ENCODE measurements around the gene ORC2. TPM values are rescaled to one million over a fixed set of nuclear protein-coding genes. Genes with fewer than 3 reads are reported as not detected.

Gene ORC2
- total and polyA plus RNA-seq, 10 of the 15 experiments (the other 5 are each of a cell fraction or from before 2014, with no cell fraction given) = 6.1 to 36.9 (median 17.6) TPM

GRCh38 chr2:200963124-200963917 lies at the start of gene ORC2 (continued):
- TF ChIP-seq CHD4 (IDR thresholded peaks at IDR 0.05) = no peak
- no peak for TF ChIP-seq IRF4 (IDR thresholded peaks at IDR 0.05; ENCODE audit: low read depth, low read length)
- peak; percentile 96 for TF ChIP-seq IKZF1 (conservative IDR thresholded peaks at IDR 0.05)
- peak; percentile 63; the same call in 1 of the 2 replicates for TF ChIP-seq BACH1 (IDR thresholded peaks at IDR 0.05; ENCODE audit: borderline replicate concordance)
- peak; percentile 54 for TF ChIP-seq NR2F1 (conservative IDR thresholded peaks at IDR 0.05)
- TF ChIP-seq SIX5 (IDR thresholded peaks at IDR 0.05; ENCODE audit: low read depth, low read length, severe bottlenecking) = no peak
- TF ChIP-seq DPF2 (IDR thresholded peaks at IDR 0.05) = peak; percentile 98
- peak; percentile 90 for TF ChIP-seq ZNF207 (IDR thresholded peaks at IDR 0.05; ENCODE audit: borderline replicate concordance)
- TF ChIP-seq PAX8 (IDR thresholded peaks at IDR 0.05) = no peak
- no peak for TF ChIP-seq SRF (IDR thresholded peaks at IDR 0.05; ENCODE audit: low read depth in 2 of 2, low read length in 2 of 2)
- no peak for TF ChIP-seq ZNF622 (IDR thresholded peaks at IDR 0.05)
- no peak; the same call in 1 of the 2 replicates for TF ChIP-seq RB1 (IDR thresholded peaks at IDR 0.05; ENCODE audit: borderline replicate concordance)
- TF ChIP-seq SUZ12 (IDR thresholded peaks at IDR 0.05; ENCODE audit: unreplicated experiment) = no peak
- peak; percentile 82 for TF ChIP-seq SIN3A (IDR thresholded peaks at IDR 0.05; ENCODE audit: low read depth, low read length)
- TF ChIP-seq TCF3 (IDR thresholded peaks at IDR 0.05; ENCODE audit: borderline replicate concordance, insufficient read depth, low read depth, low read length) = 0 out of 2 replicates have a peak, but pooled peaks have one; percentile 46
- 0 out of 2 replicates have a peak, but pooled peaks have one; percentile 25 for TF ChIP-seq FOXM1 (IDR thresholded peaks at IDR 0.05; ENCODE audit: low read depth, low read length)
- peak in 1 of 2 experiments; percentile 93; a peak in 2 of 4 replicates for TF ChIP-seq ETV6 (conservative IDR thresholded peaks at IDR 0.05 in 1 of 2, IDR thresholded peaks at IDR 0.05 in 1 of 2; ENCODE audit: borderline replicate concordance in 1 of 2, low read depth in 1 of 2)
- TF ChIP-seq STAT1 (conservative IDR thresholded peaks at IDR 0.05) = no peak
- TF ChIP-seq NFIC (IDR thresholded peaks at IDR 0.05; ENCODE audit: low read depth, low read length) = no peak
- TF ChIP-seq ZSCAN29 (IDR thresholded peaks at IDR 0.05) = no peak
- TF ChIP-seq USF2 (IDR thresholded peaks at IDR 0.05; ENCODE audit: borderline replicate concordance, low read depth, low read length) = no peak
- peak; percentile 99 for TF ChIP-seq SP1 (IDR thresholded peaks at IDR 0.05; ENCODE audit: low read depth, low read length)
- TF ChIP-seq CBX3 (IDR thresholded peaks at IDR 0.05; ENCODE audit: borderline replicate concordance, low read depth) = no peak
- TF ChIP-seq SMC3 (IDR thresholded peaks at IDR 0.05; ENCODE audit: borderline replicate concordance, low read length) = peak; percentile 44
- no peak for TF ChIP-seq BCLAF1 (IDR thresholded peaks at IDR 0.05)
- peak; percentile 75 for TF ChIP-seq HDGF (IDR thresholded peaks at IDR 0.05)
- TF ChIP-seq CTCF (IDR thresholded peaks at IDR 0.05 in 2 of 3, conservative IDR thresholded peaks at IDR 0.05 in 1 of 3; ENCODE audit: control insufficient read depth in 2 of 3, extremely low read depth in 1 of 3, insufficient read depth in 1 of 3, low read depth in 3 of 3, low read length in 3 of 3) = peak; percentile 58 to 73 (median 64)

Measured in GM12878 (cell line).